Ovary (tissue), 9 donors: ENCODE results near the gene GRIK3. TPM values are rescaled to one million over a fixed set of nuclear protein-coding genes. Genes with fewer than 3 reads are reported as not detected.

Source experiments
- DNase-seq, 5 donors: peaks; one replicate each; pipeline ENCODE4 v3.0.0-alpha.2; 2019 to 2020
- H3K27ac ChIP-seq, 2 donors: fragments of 200-600 bp; one replicate each; pipeline versions ENCODE4 v1.5.1 to v1.8.0; 2019 to 2022
- H3K27me3 ChIP-seq: fragments of 200-600 bp; one replicate; pipeline ENCODE4 v1.8.0; 2022
- H3K36me3 ChIP-seq: fragments of 200-600 bp; sonication (generic); one replicate; pipeline ENCODE4 v1.5.1; 2019
- H3K4me1 ChIP-seq: one replicate; pipeline ENCODE4 v1.8.1; 2013; ENCODE audit warnings: mild to moderate bottlenecking, moderate library complexity; ENCODE audit not compliant: insufficient read depth
- H3K4me3 ChIP-seq: fragments of 200-600 bp; sonication (generic); one replicate; pipeline ENCODE4 v1.5.1; 2017
- H3K9me3 ChIP-seq, 2 donors: fragments of 200-600 bp in 1 of 2; sonication (generic) in 1 of 2; one replicate each; pipeline versions ENCODE4 v1.5.1 to v1.8.1; 2013 to 2019; ENCODE audit warnings: mild to moderate bottlenecking in 1 of 2, moderate library complexity in 1 of 2
- CTCF ChIP-seq, 3 donors: fragments of 450-650 bp in 2 of 3; fragments of 200-600 bp in 1 of 3; IDR thresholded peaks; one replicate each; pipeline versions ENCODE4 v1.5.1 to v1.8.0; 2016 to 2022; ENCODE audit warnings: antibody characterized with exemption in 3 of 3, mild to moderate bottlenecking in 1 of 3
- EP300 ChIP-seq: sonication (generic); formaldehyde crosslinking; IDR thresholded peaks from one replicate; pipeline ENCODE4 v1.6.1; 2017; ENCODE audit warnings: antibody characterized with exemption
- POLR2A ChIP-seq: fragments of 450-650 bp; IDR thresholded peaks from one replicate; pipeline ENCODE4 v1.6.1; 2017; ENCODE audit warnings: antibody characterized with exemption, mild to moderate bottlenecking, moderate library complexity
- WGBS, 3 donors: extraction: QIAGEN DNeasy Blood & Tissue Kit in 1 of 3; methylation state at CpG; one replicate each; pipeline versions ENCODE4 v1.1.5 to v1.1.7; 2013 to 2017; 5-methylcytosine and 5-hydroxymethylcytosine counted together
- intact Hi-C, 4 donors: fragments of 100-400 bp; cut with DNase I; formaldehyde crosslinking; loops; one replicate each; pipeline versions ENCODE4 v1.11.0 to v1.15.1; 2022 to 2023
- polyA plus RNA-seq, 2 donors: library from polyadenylated mRNA; stranded (reverse); fragments of 200-250 nt in 1 of 2; fragments of 350-450 nt in 1 of 2; fragmentation: Illumina TruSeq in 1 of 2; extraction: RNeasy Lipid Tissue Mini Kit (QIAGEN cat#74804) in 1 of 2; gene quantifications; one replicate each; pipeline ENCODE4 v1.2.3, GENCODE V29; 2013 to 2014
- total RNA-seq, 7 donors: library from RNA; depleted of rRNA in 2 of 7; stranded (reverse); fragments of >200 nt in 2 of 7; fragmentation: NEBNext Ultra II Directional in 3 of 7; extraction: Animal tissue kit (Norgen Biotek cat#: 25700) in 3 of 7; gene quantifications; one replicate each; pipeline versions ENCODE4 v1.1.0 to v1.2.4, GENCODE V29; 2016 to 2023
- donor health status: DM: no; HTN: no; CAD: no; lungs with moderate emphysema.
- donor health status: DM: no; HTN: no; CAD: no.
- donor health status: Bipolar disorder and iron deficiency.
- donor health status: DM: yes; HTN: yes; CAD: no.
- donor health status: DM: no; HTN: no; CAD: no.
- donor health status: DM: yes; HTN: yes; CAD: no.

GRIK3 gene
- total and polyA plus RNA-seq, 9 donors = 0.11 to 0.97 (median 0.32) TPM; not detected in 2

GRCh38 chr1:36796733-36797132 is 237.6 kb downstream of the GRIK3 start:
- intact Hi-C loops = no loop called here
- Histone ChIP-seq H3K4me1 (no peaks in the 10 kb centered on the region), H3K4me3 (no peak overlapping the region), H3K36me3 (no peaks in the 10 kb centered on the region), H3K27me3 (no peaks in the 10 kb centered on the region), H3K9me3 (no peaks in the 10 kb centered on the region), H3K27ac (no peak overlapping the region)
- DNase-seq = no peak
- TF ChIP-seq CTCF (IDR thresholded peaks at IDR 0.05) (no peak), EP300 (no peak), POLR2A (no peak)
- WGBS, 3 donors = 56 to 74% (median 66%) methylated on average over 5 of the region's 5 CpGs

GRCh38 chr1:36796106-36796590 is 238.2 kb downstream of the GRIK3 start:
- Histone ChIP-seq H3K4me1 (no peaks in the 10 kb centered on the region), H3K36me3 (no peaks in the 10 kb centered on the region), H3K27me3 (no peaks in the 10 kb centered on the region), H3K4me3 (no peak overlapping the region), H3K27ac (no peak overlapping the region), H3K9me3 (no peaks in the 10 kb centered on the region)
- no peak for DNase-seq
- TF ChIP-seq EP300 (no peak), CTCF (IDR thresholded peaks at IDR 0.05) (no peak), POLR2A (no peak)
- intact Hi-C loops = no loop called here
- 56 to 65% (median 56%) methylated on average over 5 of the region's 5 CpGs for WGBS, 3 donors

DNA sequence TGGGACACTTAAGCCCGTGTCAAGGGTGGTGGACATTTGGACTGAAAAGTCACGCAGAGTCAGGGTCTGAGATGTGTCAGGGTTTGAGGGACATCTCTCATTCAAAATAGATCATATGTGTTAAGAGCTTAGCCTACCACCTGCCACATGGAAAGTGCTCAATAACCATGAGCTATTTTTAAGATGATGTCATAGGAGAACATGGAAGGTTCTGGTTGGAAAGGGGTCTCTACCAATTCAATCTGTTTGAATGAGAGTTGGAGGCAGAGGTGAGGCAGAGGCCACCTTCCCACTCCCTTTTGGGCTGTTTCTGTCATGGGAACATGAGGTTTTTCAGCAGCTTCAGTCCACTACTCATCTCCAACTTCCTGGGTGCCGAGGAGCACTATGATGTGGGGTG is 239.9 kb downstream of the GRIK3 start:
- Histone ChIP-seq H3K4me3 (no peak overlapping the region), H3K27me3 (no peaks in the 10 kb centered on the region), H3K36me3 (no peaks in the 10 kb centered on the region), H3K4me1 (no peaks in the 10 kb centered on the region), H3K27ac (no peak overlapping the region), H3K9me3 (no peaks in the 10 kb centered on the region)
- DNase-seq = no peak
- WGBS, 3 donors = 76 to 86% (median 82%) methylated on average over 3 of the region's 3 CpGs
- TF ChIP-seq EP300 = no peak
- no peak for TF ChIP-seq CTCF (IDR thresholded peaks at IDR 0.05)
- TF ChIP-seq POLR2A = no peak
- intact Hi-C loops = no loop called here

DNA sequence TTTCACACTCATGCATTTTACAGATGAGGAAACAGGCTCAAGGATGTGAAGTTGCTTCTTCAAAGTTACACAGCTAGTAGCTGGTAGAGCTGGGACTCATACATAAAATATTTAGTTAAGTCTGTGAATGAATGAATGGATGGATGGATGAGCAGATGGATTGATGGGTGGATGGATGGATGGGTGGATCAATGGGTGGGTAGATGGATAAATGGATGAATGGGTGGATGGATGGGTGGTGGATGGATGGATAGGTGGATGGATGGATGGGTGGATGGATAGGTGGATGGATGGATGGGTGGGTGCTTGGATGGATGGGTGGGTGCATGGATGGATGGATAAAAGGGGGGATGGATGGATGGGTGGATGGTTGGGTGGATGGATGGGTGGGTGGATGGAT is 240.9 kb downstream of the GRIK3 start:
- no peak overlapping the region for H3K4me3 ChIP-seq
- H3K36me3 ChIP-seq = no peaks in the 10 kb centered on the region
- no peaks in the 10 kb centered on the region for H3K27me3 ChIP-seq
- no peaks in the 10 kb centered on the region for H3K9me3 ChIP-seq
- TF ChIP-seq POLR2A (no peak), EP300 (no peak), CTCF (IDR thresholded peaks at IDR 0.05) (no peak)
- no peaks in the 10 kb centered on the region for H3K4me1 ChIP-seq
- intact Hi-C loops = no loop called here
- DNase-seq = no peak
- no peak overlapping the region for H3K27ac ChIP-seq
